C4-2B (cell line): ENCODE measurements around the gene PDGFRA.

Experiments used
- CTCF ChIP-seq: fragments of 450-650 bp; conservative IDR thresholded peaks from 2 replicates; pipeline ENCODE4 v1.5.1; 2017; ENCODE audit warnings: mild to moderate bottlenecking
- ZFX ChIP-seq: fragments of 450-650 bp; IDR thresholded peaks from 2 replicates; pipeline ENCODE4 v1.6.1; 2017

DNA sequence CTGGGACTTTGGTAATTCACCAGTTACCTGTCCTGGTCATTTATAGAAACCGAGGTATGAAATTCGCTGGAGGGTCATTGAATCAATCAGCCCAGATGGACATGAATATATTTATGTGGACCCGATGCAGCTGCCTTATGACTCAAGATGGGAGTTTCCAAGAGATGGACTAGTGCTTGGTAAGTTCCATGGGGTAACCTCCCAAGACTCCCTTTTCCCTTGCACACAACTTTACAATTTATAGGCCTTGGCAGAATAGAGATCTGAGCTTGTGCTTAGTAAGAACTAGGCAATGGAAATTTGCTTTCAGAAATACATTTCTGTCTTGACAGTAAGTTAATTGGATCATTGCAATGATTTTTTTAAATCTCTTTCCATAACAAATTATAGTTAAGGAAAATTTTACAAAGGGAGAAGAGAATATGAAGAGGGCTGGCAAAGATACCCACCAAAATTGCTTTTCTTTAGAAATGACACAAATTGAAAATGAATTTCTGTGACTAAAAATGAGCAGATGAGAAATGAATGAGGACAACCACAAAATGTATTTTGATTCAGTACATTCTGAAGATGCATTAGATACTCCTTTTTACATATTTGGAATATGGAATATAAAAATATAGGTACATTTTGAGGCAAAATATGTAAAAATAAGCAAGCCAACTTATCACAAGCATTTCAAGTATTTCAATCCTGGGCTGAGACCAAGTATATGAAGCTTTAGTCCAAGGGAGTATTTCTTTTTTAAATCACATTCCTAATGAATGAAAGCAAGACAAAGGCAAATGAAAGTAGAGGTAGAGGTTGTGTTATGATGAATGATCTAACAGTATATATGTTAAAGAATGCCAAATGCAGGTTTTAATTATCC lies 45.9 kb downstream of the PDGFRA start:
- TF ChIP-seq CTCF: no peak
- no peak for TF ChIP-seq ZFX
